Smooth muscle cell (in vitro differentiated cells): ENCODE data around the gene TM2D3. TPM values are rescaled to one million over a fixed set of nuclear protein-coding genes. Genes with fewer than 3 reads are reported as not detected.
A peak's percentile ranks its signal among the peaks of the same experiment; 100 is the strongest.

ENCODE experiments used
- DNase-seq: peaks from one replicate; lab custom pipeline; 2025; ENCODE audit not compliant: unreplicated experiment; lab: John Stamatoyannopoulos, UW
- H2AFZ ChIP-seq: fragments of 200-600 bp; sonication (generic); 2 replicates; pipeline ENCODE4 v1.6.0; 2016; ENCODE audit warnings: antibody characterized with exemption, low read depth, mild to moderate bottlenecking
- H3F3A ChIP-seq: fragments of 200-600 bp; sonication (generic); 2 replicates; pipeline ENCODE4 v1.6.0; 2017; ENCODE audit warnings: antibody characterized with exemption, low read depth
- H3K27ac ChIP-seq: fragments of 200-600 bp; sonication (generic); 2 replicates; pipeline ENCODE4 v1.5.1; 2016; ENCODE audit warnings: low read depth, mild to moderate bottlenecking
- H3K27me3 ChIP-seq: fragments of 200-600 bp; sonication (generic); 2 replicates; pipeline ENCODE4 v1.6.1; 2016; ENCODE audit warnings: low read depth, mild to moderate bottlenecking
- H3K36me3 ChIP-seq: fragments of 200-600 bp; sonication (generic); 2 replicates; pipeline ENCODE4 v1.5.1; 2016; ENCODE audit warnings: low read depth
- H3K4me1 ChIP-seq: fragments of 200-600 bp; sonication (generic); 2 replicates; pipeline ENCODE4 v1.5.1; 2016; ENCODE audit warnings: low read depth
- H3K4me2 ChIP-seq: fragments of 200-600 bp; sonication (generic); 2 replicates; pipeline ENCODE4 v1.6.0; 2016; ENCODE audit warnings: mild to moderate bottlenecking
- H3K4me3 ChIP-seq: fragments of 200-600 bp; sonication (generic); 2 replicates; pipeline ENCODE4 v1.5.1; 2016; ENCODE audit warnings: mild to moderate bottlenecking
- H3K79me2 ChIP-seq: fragments of 200-600 bp; sonication (generic); 2 replicates; pipeline ENCODE4 v1.6.0; 2016; ENCODE audit warnings: low read depth, mild to moderate bottlenecking
- H3K9ac ChIP-seq: fragments of 200-600 bp; sonication (generic); 2 replicates; pipeline ENCODE4 v1.6.0; 2016; ENCODE audit warnings: low read depth
- H3K9me3 ChIP-seq: fragments of 200-600 bp; sonication (generic); replicated peaks from 2 replicates; pipeline ENCODE4 v1.5.1; 2016; ENCODE audit warnings: low read depth
- H4K20me1 ChIP-seq: fragments of 200-600 bp; sonication (generic); 2 replicates; pipeline ENCODE4 v1.6.0; 2016; ENCODE audit warnings: low read depth
- WGBS: methylation state at CpG from one replicate; pipeline ENCODE4 v1.1.7; 2016; ENCODE audit warnings: low lambda C conversion rate; 5-methylcytosine and 5-hydroxymethylcytosine counted together
- polyA plus RNA-seq: library from polyadenylated mRNA; unstranded; fragments of >200 nt; fragmentation: Nextera tagmentation; extraction: Ambion mirVana; gene quantifications from 2 replicates; pipeline ENCODE4 v1.2.1, GENCODE V29; 2016
- total RNA-seq: library from RNA; depleted of rRNA; stranded (reverse); fragments of >200 nt; gene quantifications from 2 replicates; pipeline ENCODE4 v1.2.3, GENCODE V29; 2014
- TF ChIP-seq, protein P1 (sequence below): fragments of 200-600 bp; sonication (generic); IDR thresholded peaks from 2 replicates; pipeline ENCODE4 v1.5.1; 2017; ENCODE audit warnings: borderline replicate concordance, mild to moderate bottlenecking, antibody characterized with exemption; ENCODE audit not compliant: insufficient read depth, poor library complexity, severe bottlenecking

TM2D3 gene
- total and polyA plus RNA-seq, 2 experiments from 2014 or later = 47.2 to 60.3 TPM

DNA sequence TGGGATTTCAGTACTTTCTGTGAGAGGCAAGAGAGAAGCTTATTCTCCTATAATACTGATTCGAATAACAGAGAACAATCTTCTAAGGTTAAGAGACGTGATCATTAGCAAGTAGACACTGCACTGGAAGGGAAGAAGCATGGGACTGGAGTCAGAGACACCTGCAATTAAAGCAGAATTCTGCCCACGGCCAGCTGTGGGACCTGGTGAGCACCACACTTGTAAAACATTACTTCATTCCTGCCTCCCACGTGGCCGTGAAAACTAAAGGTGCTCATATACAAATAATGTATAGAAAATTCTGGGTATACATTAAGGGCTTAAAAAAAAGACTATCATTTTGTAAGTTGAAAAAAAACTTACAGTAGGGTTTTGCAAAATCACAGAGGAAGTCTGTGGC, 2.0 kb downstream of the TM2D3 start:
- H3K4me3 ChIP-seq = no peak overlapping the region

DNA sequence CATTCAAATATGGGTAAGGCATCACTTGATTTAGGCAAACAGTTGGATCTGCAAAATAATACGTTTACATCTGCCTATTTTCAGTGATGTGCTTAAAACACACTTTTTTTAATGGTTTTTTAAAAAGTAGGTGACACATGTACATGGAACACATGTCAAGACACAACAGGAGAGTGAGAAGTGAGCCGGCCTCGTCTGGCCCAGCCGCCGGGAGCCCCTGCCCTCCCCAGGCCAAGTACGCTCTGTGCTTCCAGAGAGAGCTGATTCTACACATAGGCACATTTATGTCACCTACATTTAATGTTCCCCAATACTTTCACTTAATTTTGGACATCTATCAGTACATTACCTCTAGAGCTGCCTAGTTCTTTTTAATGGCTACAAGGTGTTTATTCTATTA, 3.8 kb downstream of the TM2D3 start:
- Histone ChIP-seq H3K4me1 (peaks cover 14% of the 10 kb centered on the region), H3K27ac (no peak overlapping the region), H2AFZ (no peak overlapping the region), H3K36me3 (peaks cover 25% of the 10 kb centered on the region), H3K27me3 (no peaks in the 10 kb centered on the region), H3K79me2 (peaks cover 42% of the 10 kb centered on the region), H4K20me1 (peaks cover 29% of the 10 kb centered on the region), H3K4me3 (no peak overlapping the region), H3K9me3 (no peaks in the 10 kb centered on the region), H3K9ac (no peak overlapping the region), H3F3A (peaks cover 3% of the 10 kb centered on the region), H3K4me2 (no peak overlapping the region)
- DNase-seq = no peak
- TF ChIP-seq, protein P1, sequence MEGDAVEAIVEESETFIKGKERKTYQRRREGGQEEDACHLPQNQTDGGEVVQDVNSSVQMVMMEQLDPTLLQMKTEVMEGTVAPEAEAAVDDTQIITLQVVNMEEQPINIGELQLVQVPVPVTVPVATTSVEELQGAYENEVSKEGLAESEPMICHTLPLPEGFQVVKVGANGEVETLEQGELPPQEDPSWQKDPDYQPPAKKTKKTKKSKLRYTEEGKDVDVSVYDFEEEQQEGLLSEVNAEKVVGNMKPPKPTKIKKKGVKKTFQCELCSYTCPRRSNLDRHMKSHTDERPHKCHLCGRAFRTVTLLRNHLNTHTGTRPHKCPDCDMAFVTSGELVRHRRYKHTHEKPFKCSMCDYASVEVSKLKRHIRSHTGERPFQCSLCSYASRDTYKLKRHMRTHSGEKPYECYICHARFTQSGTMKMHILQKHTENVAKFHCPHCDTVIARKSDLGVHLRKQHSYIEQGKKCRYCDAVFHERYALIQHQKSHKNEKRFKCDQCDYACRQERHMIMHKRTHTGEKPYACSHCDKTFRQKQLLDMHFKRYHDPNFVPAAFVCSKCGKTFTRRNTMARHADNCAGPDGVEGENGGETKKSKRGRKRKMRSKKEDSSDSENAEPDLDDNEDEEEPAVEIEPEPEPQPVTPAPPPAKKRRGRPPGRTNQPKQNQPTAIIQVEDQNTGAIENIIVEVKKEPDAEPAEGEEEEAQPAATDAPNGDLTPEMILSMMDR = no peak
- WGBS = 98% methylated on average over 6 of the region's 6 CpGs

More for the DNA sequence above, 2.0 kb downstream of the TM2D3 start:
- H3K27me3 ChIP-seq = no peaks in the 10 kb centered on the region
- no peak for DNase-seq
- peaks cover 12% of the 10 kb centered on the region for H3F3A ChIP-seq
- peaks cover 12% of the 10 kb centered on the region for H3K36me3 ChIP-seq
- H3K27ac ChIP-seq = no peak overlapping the region
- H2AFZ ChIP-seq = no peak overlapping the region
- 84% methylated on average over 5 of the region's 5 CpGs for WGBS
- peaks cover 42% of the 10 kb centered on the region for H3K79me2 ChIP-seq
- TF ChIP-seq, protein P1 = no peak
- peaks cover 29% of the 10 kb centered on the region for H4K20me1 ChIP-seq
- peaks cover 14% of the 10 kb centered on the region for H3K4me1 ChIP-seq
- H3K9ac ChIP-seq = no peak overlapping the region
- peak overlapping the region; percentile 93 for H3K4me2 ChIP-seq
- H3K9me3 ChIP-seq = no peaks in the 10 kb centered on the region

DNA sequence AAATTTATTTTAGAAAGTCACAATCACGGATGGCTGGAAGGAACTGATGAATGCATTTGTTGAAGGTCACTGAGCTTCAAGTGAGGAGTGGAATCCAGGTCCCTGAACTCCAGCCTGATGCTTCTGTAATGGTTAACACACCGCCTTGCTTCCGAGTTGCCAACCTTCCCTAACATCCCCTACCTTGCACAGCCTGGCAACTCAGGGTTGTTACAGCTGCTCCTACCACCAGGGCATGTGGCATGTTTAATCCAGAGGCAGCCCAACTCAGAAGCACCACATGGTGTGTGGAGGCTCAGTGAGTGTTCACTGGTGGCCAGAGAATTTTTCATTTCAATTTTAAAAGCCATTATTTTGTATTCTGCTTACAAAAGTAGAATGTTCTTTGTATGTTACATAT, 4.9 kb downstream of the TM2D3 start:
- Histone ChIP-seq H3K9me3 (no peaks in the 10 kb centered on the region), H3K79me2 (peaks cover 42% of the 10 kb centered on the region), H4K20me1 (peaks cover 29% of the 10 kb centered on the region), H3F3A (peaks cover 8% of the 10 kb centered on the region), H3K4me3 (no peak overlapping the region), H3K4me1 (peaks cover 11% of the 10 kb centered on the region), H2AFZ (no peak overlapping the region), H3K4me2 (no peak overlapping the region), H3K9ac (no peak overlapping the region), H3K27ac (no peak overlapping the region), H3K36me3 (peaks cover 27% of the 10 kb centered on the region), H3K27me3 (no peaks in the 10 kb centered on the region)
- WGBS = 89% methylated on average over 3 of the region's 3 CpGs
- TF ChIP-seq, protein P1 = no peak
- no peak for DNase-seq

DNA sequence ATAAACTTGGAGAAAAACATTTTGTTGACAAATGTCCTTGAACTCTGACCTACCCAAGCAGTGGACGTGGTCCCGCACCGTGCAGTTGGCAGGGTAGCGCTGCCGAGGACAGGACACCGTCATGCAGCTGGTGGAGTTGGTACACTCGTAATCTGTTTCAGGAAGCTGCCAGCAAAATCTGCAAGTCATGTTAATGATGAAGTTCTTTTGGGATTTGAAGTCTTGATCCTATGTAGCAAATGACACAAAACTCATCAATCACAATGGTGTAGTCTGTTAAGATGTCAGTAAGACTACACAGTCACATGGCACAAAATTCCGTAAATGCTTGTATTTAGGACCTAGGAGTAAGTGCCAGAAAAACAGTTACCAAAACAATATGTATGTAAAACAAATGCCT, 5.5 kb downstream of the TM2D3 start:
- Histone ChIP-seq H3K4me2 (no peak overlapping the region), H3K4me1 (peaks cover 11% of the 10 kb centered on the region), H2AFZ (no peak overlapping the region), H3K9me3 (no peaks in the 10 kb centered on the region), H3K79me2 (peaks cover 42% of the 10 kb centered on the region), H3K36me3 (peaks cover 30% of the 10 kb centered on the region), H3K27me3 (no peaks in the 10 kb centered on the region), H3K4me3 (no peak overlapping the region), H3F3A (peaks cover 13% of the 10 kb centered on the region), H4K20me1 (peaks cover 29% of the 10 kb centered on the region), H3K9ac (no peak overlapping the region), H3K27ac (no peak overlapping the region)
- 95% methylated on average over 8 of the region's 8 CpGs for WGBS
- TF ChIP-seq, protein P1 = no peak
- no peak for DNase-seq
